GM19324 (cell line): ENCODE data around the gene USP3.
A peak's percentile ranks its signal among the peaks of the same experiment; 100 is the strongest.

Experiments used
- ATAC-seq: cut with Tn5 transposase; IDR thresholded peaks from one replicate; pipeline ENCODE4 v1.9.1; 2021; ENCODE audit warnings: mild to moderate bottlenecking, moderate library complexity; ENCODE audit not compliant: unreplicated experiment, low FRiP score

Gene USP3

DNA sequence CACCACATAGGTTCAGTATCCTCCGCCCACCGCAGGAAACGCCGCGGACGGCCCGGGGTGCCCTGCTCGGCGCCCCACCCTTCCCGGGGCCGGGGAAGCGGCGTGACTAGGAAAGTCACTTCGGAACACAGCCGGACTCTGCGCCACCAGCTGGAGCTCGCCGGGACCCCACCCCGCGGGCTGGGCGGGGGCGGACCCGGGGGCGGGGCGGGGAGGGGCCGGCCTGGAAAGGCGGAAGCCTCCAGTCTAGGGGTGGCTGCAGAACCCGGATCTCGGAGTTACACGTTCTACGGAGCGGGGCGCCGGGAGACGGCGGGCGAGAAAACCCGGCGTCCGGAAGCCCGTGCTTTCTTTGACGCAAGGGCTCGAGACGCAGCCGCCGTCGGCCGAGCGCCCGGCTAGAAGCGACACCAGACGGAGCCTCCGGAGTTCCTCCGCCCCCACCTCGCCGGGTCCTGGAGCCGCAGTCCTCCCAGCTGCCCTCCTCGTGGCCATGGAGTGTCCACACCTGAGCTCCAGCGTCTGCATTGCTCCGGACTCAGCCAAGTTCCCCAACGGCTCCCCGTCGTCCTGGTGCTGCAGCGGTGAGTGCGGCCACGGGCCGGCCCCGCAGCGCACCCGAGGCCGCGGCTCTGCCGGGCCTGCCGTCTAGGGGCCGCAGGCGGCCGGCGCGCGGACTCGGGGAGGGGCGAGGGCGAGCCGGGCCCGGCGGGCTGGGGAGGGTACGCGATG, at the start of gene USP3:
USP3 (plus strand) TSS at position 347 of the 732 bp plus-strand sequence; CDS start at position 494, 147 bp downstream.
- peak; percentile 56 for ATAC-seq

GRCh38 chr15:63456258-63456657, 48.1 kb upstream of the USP3 start:
- ATAC-seq = no peak

- no peak for ATAC-seq
These were observed 47.0 kb upstream of the USP3 start for GRCh38 chr15:63457379-63457778.

DNA sequence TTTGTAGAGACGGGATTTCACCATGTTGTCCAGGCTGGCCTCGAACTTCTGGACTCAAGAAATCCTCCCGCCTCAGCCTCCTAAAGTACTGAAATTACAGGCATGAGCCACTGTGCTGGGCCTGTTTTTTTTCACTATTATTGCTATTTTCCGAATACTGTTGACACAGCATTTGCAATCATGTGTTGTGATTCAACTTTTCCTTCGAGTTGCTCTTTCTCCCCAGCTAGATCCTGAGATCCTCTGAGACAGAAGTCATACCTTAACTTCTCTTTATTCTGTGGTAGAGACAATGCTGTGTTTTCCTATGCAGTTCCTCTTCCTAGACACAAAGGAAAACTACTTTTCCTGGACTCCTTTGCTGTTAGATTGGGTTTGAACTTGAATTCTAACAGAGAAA, 46.4 kb upstream of the USP3 start:
- ATAC-seq = no peak

GRCh38 chr15:63458794-63459395, 45.5 kb upstream of the USP3 start:
- ATAC-seq = no peak

GRCh38 chr15:63460210-63461155, 43.9 kb upstream of the USP3 start:
- no peak for ATAC-seq

- no peak for ATAC-seq
These were observed 43.0 kb upstream of the USP3 start for GRCh38 chr15:63461230-63461985.

GRCh38 chr15:63462088-63462487, 42.3 kb upstream of the USP3 start:
- ATAC-seq = no peak

- ATAC-seq = no peak
These were observed 41.4 kb upstream of the USP3 start for GRCh38 chr15:63463036-63463435.

DNA sequence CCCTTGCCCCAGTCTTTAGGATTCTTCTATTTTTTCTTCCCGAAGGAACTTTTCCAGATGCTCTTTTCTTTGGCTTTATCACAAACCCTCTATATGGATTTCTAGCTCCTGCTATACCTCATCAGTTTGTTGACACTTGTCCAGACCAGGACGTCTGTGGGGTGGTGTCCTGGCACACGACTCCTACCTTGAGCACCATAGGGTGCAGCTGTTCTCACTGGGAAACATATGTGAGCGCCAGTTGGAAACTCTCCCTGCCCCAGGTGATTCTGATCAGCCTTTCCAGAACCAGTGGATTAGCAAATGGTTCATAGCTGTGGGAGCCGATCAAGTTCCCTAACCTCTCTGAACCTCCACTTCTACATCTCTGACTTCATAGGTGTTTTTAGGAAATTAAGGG, 40.6 kb upstream of the USP3 start:
- ATAC-seq = no peak

DNA sequence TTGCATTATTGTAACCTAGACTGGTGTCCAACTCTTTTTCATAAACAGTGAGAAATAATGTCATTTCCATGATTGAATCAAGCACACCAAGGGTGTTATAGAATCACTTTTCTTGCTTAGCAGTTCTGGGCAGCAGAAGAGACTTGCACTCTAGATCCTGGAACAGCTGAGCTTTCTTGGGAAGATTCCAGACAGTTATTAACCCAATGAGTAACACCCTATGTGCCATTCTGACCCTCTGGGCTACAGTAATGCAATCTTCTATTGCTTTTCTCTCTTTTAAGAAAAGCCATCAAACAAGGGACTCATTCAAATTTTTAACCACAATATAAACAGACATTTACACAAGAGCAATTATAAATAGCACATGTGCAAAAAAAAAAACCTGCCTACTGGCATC, 39.3 kb upstream of the USP3 start:
- ATAC-seq = no peak

GRCh38 chr15:63466378-63467192, 37.8 kb upstream of the USP3 start:
- peak; percentile 49 for ATAC-seq

GRCh38 chr15:63469190-63469589, 35.2 kb upstream of the USP3 start:
- no peak for ATAC-seq

DNA sequence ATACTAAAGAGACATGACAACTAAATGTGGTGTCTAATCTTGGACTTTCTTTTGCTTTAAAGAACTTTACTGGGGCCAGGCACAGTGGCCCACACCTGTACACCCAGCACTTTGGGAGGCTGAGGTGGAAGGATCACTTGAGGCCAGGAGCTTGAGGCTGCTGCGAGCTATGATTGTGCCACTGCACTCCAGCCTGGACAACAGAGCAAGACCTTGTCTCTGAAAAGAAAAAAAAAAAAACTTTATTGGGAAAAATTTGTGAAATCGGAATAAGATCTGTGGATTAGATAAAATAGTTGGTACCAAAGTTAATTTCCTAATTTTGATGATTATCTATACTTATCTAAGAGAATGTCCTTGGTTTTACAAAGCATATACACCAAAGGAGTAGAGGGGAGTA, 34.4 kb upstream of the USP3 start:
- no peak for ATAC-seq

- ATAC-seq = peak; percentile 31
These were observed 31.2 kb upstream of the USP3 start for GRCh38 chr15:63473007-63473748.

DNA sequence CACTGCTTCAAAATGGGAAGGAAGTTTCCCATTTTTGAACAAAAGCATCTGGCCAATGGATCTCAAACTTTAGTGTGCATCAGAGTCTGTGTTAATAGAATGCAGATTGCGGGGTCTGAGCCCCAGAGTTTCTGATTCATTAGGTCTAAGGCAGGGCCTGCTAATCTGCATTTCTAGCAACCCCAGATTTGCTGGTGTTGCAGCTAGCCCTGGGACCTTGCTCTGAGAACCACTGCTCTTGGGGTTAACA, 30.7 kb upstream of the USP3 start:
- peak; percentile 7 for ATAC-seq

- peak; percentile 49 for ATAC-seq
These were observed 30.2 kb upstream of the USP3 start for GRCh38 chr15:63473999-63474809.

- peak; percentile 66 for ATAC-seq
These were observed 29.5 kb upstream of the USP3 start for GRCh38 chr15:63474810-63475316.
